A673 (cell line): ENCODE results near the gene GSC. TPM values are rescaled to one million over a fixed set of nuclear protein-coding genes. Genes with fewer than 3 reads are reported as not detected.

Experiments used
- BruUV-seq: library from RNA; stranded (reverse); fragments of 400-500 nt; replicated peaks from 2 replicates; lab custom pipeline; 2021; lab: Mats Ljungman, UMichigan
- CTCF ChIA-PET: fragments of 300-600 bp; sonication (Branson Sonifier 250); formaldehyde crosslinking; loops from one replicate; lab custom pipeline; 2022; ENCODE audit warnings: antibody characterized with exemption; lab: Charles Lee
- POLR2A ChIA-PET: fragments of 300-600 bp; sonication (Branson Sonifier 250); formaldehyde crosslinking; loops from one replicate; lab custom pipeline; 2022; ENCODE audit warnings: antibody characterized with exemption; ENCODE audit not compliant: low non-redundant PET; lab: Charles Lee
- DNase-seq: peaks from one replicate; pipeline ENCODE4 v3.0.0-alpha.2; 2015; ENCODE audit warnings: low spot score
- H3K27ac ChIP-seq: fragments of 200-600 bp; sonication (generic); 2 replicates; pipeline ENCODE4 v1.5.1; 2016; ENCODE audit warnings: mixed run types, low read depth, mild to moderate bottlenecking, mixed read lengths, antibody characterized with exemption, low read length; ENCODE audit not compliant: poor library complexity, severe bottlenecking
- H3K27me3 ChIP-seq: fragments of 200-600 bp; sonication (generic); replicated peaks from 2 replicates; pipeline ENCODE4 v1.6.1; 2017; ENCODE audit warnings: mixed run types, low read depth, mild to moderate bottlenecking, mixed read lengths, antibody characterized with exemption, low read length; ENCODE audit not compliant: insufficient read depth, poor library complexity
- H3K36me3 ChIP-seq: fragments of 200-600 bp; sonication (generic); 2 replicates; pipeline ENCODE4 v1.6.1; 2016; ENCODE audit warnings: mixed run types, mild to moderate bottlenecking, mixed read lengths, antibody characterized with exemption, low read length; ENCODE audit not compliant: insufficient read depth, poor library complexity, severe bottlenecking
- H3K4me1 ChIP-seq: fragments of 200-600 bp; sonication (generic); 2 replicates; pipeline ENCODE4 v1.6.1; 2017; ENCODE audit warnings: mixed run types, mild to moderate bottlenecking, mixed read lengths, antibody characterized with exemption, low read length; ENCODE audit not compliant: insufficient read depth, poor library complexity, severe bottlenecking
- H3K4me3 ChIP-seq: fragments of 200-600 bp; sonication (generic); 2 replicates; pipeline ENCODE4 v1.5.1; 2016; ENCODE audit warnings: low read depth, mixed run types, mild to moderate bottlenecking, mixed read lengths, low read length; ENCODE audit not compliant: poor library complexity, severe bottlenecking
- H3K9me3 ChIP-seq: fragments of 200-600 bp; sonication (generic); 2 replicates; pipeline ENCODE4 v1.6.1; 2016; ENCODE audit warnings: mixed run types, low read depth, mild to moderate bottlenecking, mixed read lengths, antibody characterized with exemption, low read length; ENCODE audit not compliant: poor library complexity, severe bottlenecking
- EZH2 ChIP-seq: fragments of 200-600 bp; sonication (generic); IDR thresholded peaks from 2 replicates; pipeline ENCODE4 v1.6.1; 2017; ENCODE audit warnings: borderline replicate concordance, low read depth, mild to moderate bottlenecking, mixed read lengths, antibody characterized with exemption, low read length; ENCODE audit not compliant: poor library complexity, severe bottlenecking
- intact Hi-C: fragments of 100-400 bp; cut with micrococcal nuclease; formaldehyde crosslinking; loops from one replicate; pipeline ENCODE4 v1.10.0; 2022; ENCODE audit not compliant: unreplicated experiment
- total RNA-seq: library from RNA; stranded (reverse); gene quantifications from 2 replicates; pipeline ENCODE4 v1.2.3, GENCODE V29; 2021
- TF ChIP-seq, protein P1 (sequence below): fragments of 300-800, 200-600 bp; sonication (generic); conservative IDR thresholded peaks from 2 replicates; pipeline ENCODE4 v1.5.1; 2017; ENCODE audit warnings: low read depth, mild to moderate bottlenecking, antibody characterized with exemption, low read length, moderate library complexity, mixed read lengths

Gene GSC
- total RNA-seq, 1 experiment from 2014 or later = 4.2 TPM

- Histone ChIP-seq H3K9me3 (no peaks in the 10 kb centered on the region), H3K4me1 (no peaks in the 10 kb centered on the region), H3K27me3 (no peaks in the 10 kb centered on the region), H3K4me3 (no peak overlapping the region), H3K27ac (no peak overlapping the region), H3K36me3 (no peaks in the 10 kb centered on the region)
- no peak for TF ChIP-seq EZH2
- TF ChIP-seq, protein P1, sequence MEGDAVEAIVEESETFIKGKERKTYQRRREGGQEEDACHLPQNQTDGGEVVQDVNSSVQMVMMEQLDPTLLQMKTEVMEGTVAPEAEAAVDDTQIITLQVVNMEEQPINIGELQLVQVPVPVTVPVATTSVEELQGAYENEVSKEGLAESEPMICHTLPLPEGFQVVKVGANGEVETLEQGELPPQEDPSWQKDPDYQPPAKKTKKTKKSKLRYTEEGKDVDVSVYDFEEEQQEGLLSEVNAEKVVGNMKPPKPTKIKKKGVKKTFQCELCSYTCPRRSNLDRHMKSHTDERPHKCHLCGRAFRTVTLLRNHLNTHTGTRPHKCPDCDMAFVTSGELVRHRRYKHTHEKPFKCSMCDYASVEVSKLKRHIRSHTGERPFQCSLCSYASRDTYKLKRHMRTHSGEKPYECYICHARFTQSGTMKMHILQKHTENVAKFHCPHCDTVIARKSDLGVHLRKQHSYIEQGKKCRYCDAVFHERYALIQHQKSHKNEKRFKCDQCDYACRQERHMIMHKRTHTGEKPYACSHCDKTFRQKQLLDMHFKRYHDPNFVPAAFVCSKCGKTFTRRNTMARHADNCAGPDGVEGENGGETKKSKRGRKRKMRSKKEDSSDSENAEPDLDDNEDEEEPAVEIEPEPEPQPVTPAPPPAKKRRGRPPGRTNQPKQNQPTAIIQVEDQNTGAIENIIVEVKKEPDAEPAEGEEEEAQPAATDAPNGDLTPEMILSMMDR = no peak
- intact Hi-C loops = no loop called here
- CTCF ChIA-PET = interaction anchor here (0.6 kb wide), 1 partner anchor 631 kb away, joined by 5 read pairs; no protein-coding TSS in a partner anchor
- no peak for DNase-seq
- POLR2A ChIA-PET = no interaction called here
- no TSS peak for BruUV-seq
Measured at GRCh38 chr14:94797887-94798286, 28.0 kb upstream of the GSC start.

DNA sequence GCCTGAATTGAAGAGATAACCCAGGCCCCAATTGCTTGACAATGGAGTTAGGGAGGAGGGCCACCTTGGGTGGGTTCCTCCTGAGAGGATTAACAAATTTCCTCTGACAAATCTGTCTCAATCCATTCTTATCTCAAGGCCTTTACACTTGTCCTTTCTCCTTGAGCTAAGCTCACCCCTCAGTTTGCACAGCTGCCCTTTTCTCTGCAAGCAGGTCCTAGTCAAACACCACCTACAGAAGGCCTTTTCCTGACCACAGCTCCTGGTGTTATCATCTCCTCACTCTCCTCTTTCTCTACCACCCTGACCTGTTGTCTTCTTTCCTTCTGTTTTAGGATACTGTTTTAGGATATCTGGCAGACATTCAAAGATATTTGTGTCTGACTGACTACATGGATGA is 26.4 kb upstream of the GSC start:
- DNase-seq = no peak
- no peak overlapping the region for H3K27ac ChIP-seq
- no peaks in the 10 kb centered on the region for H3K9me3 ChIP-seq
- H3K4me3 ChIP-seq = no peak overlapping the region
- TF ChIP-seq, protein P1 = no peak
- no peak for TF ChIP-seq EZH2
- ChIA-PET POLR2A (no interaction called here), CTCF (no interaction called here)
- no TSS peak for BruUV-seq
- intact Hi-C loops = no loop called here
- no peaks in the 10 kb centered on the region for H3K4me1 ChIP-seq
- H3K27me3 ChIP-seq = no peaks in the 10 kb centered on the region
- no peaks in the 10 kb centered on the region for H3K36me3 ChIP-seq

GRCh38 chr14:94795372-94795771 is 25.5 kb upstream of the GSC start:
- BruUV-seq = no TSS peak
- intact Hi-C loops = no loop called here
- no peaks in the 10 kb centered on the region for H3K27me3 ChIP-seq
- no peaks in the 10 kb centered on the region for H3K36me3 ChIP-seq
- ChIA-PET POLR2A (no interaction called here), CTCF (no interaction called here)
- H3K9me3 ChIP-seq = no peaks in the 10 kb centered on the region
- no peak overlapping the region for H3K27ac ChIP-seq
- no peaks in the 10 kb centered on the region for H3K4me1 ChIP-seq
- H3K4me3 ChIP-seq = no peak overlapping the region
- no peak for TF ChIP-seq EZH2
- TF ChIP-seq, protein P1 = no peak
- no peak for DNase-seq
